GM21576 (cell line): ENCODE data around the gene PI16.

Experiments
- ATAC-seq: cut with Tn5 transposase; IDR thresholded peaks from one replicate; pipeline ENCODE4 v1.9.1; 2021; ENCODE audit warnings: mild to moderate bottlenecking, moderate library complexity; ENCODE audit not compliant: unreplicated experiment

PI16 gene

GRCh38 chr6:36997811-36998722 is 43.5 kb downstream of the PI16 start:
- no peak for ATAC-seq

- no peak for ATAC-seq
Measured at GRCh38 chr6:36998723-36999038, 44.1 kb downstream of the PI16 start.

DNA sequence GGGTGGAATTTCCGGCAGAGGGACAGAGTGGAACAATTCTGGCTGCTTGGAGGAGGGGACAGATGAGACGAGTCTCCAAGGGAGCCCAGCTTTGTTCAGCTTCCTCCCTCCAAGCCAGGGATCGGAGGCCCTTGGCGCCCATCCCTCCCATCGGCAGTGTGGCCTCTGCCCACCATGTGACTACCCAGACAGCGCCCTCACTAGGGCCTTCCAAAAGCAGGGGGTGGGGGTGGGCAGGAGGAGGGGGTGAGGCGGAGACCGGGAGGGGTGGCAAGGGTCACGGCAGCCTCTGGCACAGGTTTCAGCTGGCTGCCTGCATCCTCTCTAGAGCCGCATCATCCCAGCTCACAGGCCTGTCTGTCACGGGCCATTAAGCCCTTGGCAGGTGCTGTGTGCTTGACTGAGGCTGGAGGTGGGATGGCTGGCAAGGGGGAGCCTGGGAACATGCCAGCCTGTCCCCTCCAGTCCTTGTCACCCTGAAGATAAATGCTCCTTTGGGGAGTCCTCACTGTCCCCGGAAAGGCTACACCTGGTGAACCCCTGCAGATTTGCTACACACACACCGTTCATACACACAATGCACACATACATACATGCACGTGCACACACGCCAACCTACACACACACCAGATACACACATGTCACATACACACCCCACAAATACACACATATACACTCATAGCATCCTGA is 44.7 kb downstream of the PI16 start:
- ATAC-seq: no peak

DNA sequence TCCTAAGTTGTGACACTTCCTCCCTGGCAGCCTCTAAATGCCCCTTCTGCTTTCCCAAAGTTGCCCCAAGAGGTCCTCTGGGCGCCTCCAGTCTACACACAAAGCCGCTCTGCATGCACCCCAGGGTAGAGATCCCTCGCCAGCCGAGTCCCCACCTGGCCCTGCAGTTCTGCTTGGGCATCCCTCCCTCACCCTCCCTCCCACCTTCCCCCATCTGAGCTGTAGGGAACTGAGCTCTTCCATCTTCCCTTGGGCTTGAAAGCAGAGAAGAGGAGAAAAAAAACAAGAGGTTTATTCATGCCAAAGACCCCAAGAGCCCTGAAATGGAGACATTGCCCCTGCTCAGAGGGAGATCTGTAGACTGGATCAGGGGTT is 45.2 kb downstream of the PI16 start:
- no peak for ATAC-seq

DNA sequence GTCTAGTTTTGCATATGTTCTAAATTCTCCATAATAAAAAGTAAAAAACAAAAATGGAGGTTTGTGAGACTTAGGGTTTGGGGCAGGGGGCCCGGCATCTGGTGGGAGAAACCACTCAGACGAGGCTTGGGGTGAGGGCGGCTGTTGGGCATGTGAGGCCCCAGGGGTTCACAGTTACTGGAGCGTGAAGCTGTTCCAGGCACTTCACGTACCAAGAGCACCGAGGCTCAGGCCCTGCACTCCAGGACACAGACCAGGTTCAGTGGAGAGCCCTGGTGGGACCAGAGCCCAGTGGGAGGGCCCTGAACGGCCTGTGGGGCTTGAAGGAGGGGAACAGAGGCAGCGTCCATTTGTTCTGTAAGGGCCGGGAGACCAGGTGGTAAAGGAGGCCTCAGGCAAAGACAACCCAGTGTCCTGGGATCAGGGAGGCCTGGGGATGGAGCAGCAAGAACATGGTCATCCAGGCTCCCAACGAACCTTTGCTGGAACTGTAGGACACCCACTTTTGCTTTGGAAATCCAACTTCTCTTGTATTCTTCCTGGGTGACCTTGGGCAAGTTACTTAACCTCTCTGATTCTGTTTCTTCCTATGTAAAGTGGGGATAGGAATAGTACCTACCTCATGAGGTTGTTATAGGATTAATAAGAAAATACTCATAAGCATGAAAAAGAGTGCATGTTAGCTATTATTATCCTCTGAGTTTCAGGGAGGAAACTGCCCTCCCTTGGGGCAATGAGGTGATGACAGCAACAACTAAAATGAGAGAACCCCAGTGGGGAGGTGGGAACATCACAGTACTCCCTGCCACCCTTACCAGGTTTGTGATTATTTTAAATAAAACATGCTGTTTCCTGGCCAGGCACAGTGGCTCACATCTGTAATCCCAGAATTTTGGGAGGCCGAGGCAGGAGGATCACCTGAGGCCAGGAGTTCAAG is 49.8 kb downstream of the PI16 start:
- ATAC-seq: peak; percentile 22

GRCh38 chr6:37005061-37005810 is 50.7 kb downstream of the PI16 start, which contains the start of gene FGD2:
Gene FGD2 (plus strand): TSS chr6:37005655. CDS start chr6:37005818, 163 bp downstream.
- peak; percentile 60 for ATAC-seq

- peak; percentile 3 for ATAC-seq
Measured at GRCh38 chr6:37005827-37006567, 51.5 kb downstream of the PI16 start.

DNA sequence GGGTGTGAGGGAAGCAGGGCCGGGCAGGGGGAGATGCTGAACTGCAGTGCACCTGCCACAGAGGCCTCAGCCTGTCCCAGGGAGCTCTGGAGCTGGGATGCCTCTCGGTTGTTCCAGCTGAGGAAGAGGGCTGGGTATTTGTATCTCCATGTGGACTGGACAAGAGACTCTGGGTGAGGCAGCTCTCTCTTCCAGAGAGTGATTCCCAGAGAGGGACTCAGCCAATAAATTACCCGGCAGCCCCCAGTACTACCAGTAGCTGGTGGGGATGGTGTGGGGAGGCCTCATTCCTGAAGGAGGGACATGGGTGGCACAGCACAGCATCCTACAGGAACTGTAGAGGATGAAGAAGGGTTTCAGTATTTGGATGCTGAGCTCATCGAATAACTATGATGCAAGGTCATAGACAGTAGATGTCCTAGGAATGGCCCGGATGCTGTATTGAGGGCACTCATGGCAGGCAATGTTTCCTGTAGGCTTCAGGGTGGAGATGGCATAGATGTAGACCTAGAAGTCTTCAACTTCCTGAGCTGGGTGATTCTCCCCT is 52.3 kb downstream of the PI16 start:
- ATAC-seq: no peak

- no peak for ATAC-seq
Measured at GRCh38 chr6:37007340-37008043, 53.0 kb downstream of the PI16 start.

DNA sequence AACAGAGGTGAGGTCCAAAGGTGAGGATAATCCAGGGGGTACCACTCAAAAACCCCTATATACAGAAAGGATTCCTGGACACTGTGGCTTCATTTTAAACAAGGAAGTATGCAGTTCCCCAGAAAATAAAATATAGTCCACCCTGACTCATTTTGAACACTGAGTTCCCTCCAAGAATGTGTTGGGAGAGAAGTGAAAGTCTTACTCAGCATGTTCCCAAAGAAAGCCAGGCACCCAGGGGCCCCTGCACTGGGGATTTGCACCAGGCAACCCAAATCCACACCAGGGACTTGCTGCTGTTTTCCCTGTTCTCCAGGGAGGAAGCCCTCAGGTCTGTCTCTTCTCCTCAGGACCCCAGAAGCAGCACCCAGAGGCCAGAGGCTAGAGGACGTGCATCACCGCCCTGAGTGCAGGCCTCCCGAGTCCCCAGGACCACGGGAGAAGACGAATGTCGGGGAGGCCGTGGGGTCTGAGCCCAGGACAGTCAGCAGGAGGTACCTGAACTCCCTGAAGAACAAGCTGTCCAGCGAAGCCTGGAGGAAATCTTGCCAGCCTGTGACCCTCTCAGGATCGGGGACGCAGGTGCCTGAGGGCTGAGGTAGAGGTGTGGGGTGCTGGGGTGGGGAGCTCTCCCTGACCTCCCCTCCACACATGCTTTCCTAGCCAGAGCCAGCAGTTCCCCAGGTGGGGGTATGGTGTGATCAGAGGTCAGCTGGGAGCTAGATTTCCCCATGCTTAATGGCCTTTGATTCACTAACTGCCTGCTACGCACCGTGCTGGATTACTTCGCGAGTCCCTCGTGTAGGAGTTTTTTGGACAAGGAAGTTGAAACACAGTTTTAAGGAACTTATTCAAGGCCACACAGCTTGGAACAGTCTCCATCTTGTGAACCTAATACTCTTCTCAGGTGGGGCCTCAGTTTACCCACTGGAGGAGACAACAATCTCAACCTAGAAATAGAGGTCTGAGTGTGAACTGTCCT is 54.2 kb downstream of the PI16 start:
- no peak for ATAC-seq

DNA sequence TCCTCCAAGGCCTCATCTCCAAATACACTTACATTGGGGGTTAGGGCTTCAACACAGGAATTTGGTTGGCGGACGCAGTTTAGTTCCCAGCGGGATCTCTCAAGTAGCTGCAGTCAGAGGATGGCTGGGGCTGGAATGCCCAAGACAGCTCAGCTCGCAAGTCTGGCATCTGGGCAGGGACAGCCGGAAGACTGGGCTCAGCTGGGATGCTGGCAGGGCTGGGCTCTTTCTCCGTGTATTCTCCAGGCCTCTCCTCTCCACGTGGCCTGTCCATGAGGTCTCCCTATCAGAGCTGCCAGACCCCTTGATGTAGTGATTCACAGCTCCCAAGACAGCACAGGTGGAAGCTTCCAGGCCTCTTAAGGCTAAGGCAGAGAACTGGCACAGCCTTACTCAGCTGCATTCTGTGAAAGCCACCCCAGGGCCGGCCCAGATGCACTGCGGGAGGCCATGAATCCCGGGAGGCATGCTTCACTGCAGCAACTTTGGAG is 55.9 kb downstream of the PI16 start:
- ATAC-seq: no peak

GRCh38 chr6:37011656-37012378 is 57.3 kb downstream of the PI16 start:
- ATAC-seq: no peak

- ATAC-seq: no peak
Measured at GRCh38 chr6:37013516-37014491, 59.3 kb downstream of the PI16 start.
